GM21526 (cell line): ENCODE results near the gene SNRPA.
A peak's percentile ranks its signal among the peaks of the same experiment; 100 is the strongest.

Experiments used
- ATAC-seq: cut with Tn5 transposase; IDR thresholded peaks from one replicate; pipeline ENCODE4 v1.9.1; 2021; ENCODE audit warnings: moderate library complexity; ENCODE audit not compliant: unreplicated experiment, low FRiP score

SNRPA gene

DNA sequence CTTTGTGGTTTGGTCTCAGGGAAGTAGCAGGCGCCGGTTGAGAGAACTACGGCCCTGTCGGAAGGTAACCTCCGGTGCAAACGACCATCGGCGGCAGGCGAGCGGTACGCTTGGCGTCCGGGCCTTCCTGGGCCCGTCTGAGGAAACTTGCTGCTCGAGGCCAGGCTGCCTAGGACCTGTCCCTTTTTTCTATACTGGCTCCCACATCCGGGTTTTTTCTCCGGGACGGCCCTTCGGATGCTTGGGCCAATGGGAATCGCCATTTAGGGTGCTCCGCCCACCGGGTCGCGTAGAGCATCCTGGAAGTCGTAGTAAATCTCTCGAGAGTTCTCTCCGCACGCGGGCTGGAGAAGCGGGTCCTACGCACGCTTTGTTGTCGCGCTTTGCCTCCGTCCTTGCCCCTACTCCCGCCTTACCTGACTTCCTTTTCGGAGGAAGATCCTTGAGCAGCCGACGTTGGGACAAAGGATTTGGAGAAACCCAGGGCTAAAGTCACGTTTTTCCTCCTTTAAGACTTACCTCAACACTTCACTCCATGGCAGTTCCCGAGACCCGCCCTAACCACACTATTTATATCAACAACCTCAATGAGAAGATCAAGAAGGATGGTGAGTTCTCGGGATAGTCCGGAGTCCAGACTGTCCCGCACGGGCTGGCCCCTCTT, at the start of gene SNRPA:
Gene SNRPA (plus strand): TSS at position 330 of the 664 bp plus-strand sequence. CDS start 206 bp downstream, at position 536.
- peak; percentile 42 for ATAC-seq

DNA sequence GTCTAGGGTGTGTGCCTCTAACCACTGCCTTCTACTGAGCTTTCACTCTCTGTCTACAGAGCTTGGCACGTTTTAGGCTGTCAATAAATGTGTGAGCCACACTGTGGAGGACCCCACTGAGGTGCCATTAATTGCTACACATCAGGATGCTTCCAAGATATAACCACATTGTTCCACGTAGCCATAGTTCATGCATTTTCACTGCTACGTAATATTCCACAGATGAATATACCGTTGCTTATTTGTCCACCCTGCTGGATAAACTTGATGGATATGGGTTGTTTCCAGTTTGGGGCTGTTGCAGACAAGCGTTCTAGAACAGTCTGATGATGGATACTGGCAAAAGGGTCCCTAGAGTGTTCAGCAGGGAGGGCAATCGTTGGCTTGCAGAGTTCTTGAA, 49.2 kb upstream of the SNRPA start:
- no peak for ATAC-seq

DNA sequence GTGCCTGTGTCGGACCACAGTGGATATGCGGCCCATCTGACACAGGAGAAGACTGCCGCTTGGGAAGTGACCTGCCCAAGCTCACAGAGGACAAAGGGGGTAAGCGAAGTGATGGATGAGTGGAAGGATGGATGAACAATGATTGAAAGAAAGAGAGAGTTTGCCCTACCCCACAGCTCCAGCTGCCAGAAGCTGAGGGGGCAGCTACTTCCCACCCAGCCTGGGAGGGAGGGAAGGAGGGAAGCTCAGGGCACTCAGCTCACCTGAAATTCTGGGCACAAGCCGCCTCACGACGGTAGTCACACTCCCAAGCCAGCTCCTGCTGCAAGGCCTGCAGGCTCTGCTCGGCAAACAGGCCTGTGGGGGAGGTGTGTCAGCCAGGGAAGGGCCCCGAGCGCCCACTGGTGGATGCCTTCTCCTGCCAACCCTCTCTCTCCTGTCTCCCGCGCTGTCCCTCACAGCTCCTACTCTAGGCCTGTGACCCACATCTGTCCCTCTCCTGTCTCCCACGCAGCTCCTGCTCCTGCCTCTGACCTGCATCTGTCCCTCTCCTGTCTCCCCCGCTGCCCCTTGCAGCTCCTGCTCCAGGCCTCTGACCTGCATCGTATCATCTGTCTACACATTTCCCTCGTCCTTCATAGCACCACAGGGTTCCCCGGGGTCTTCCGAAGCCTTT, 48.5 kb upstream of the SNRPA start:
- no peak for ATAC-seq

DNA sequence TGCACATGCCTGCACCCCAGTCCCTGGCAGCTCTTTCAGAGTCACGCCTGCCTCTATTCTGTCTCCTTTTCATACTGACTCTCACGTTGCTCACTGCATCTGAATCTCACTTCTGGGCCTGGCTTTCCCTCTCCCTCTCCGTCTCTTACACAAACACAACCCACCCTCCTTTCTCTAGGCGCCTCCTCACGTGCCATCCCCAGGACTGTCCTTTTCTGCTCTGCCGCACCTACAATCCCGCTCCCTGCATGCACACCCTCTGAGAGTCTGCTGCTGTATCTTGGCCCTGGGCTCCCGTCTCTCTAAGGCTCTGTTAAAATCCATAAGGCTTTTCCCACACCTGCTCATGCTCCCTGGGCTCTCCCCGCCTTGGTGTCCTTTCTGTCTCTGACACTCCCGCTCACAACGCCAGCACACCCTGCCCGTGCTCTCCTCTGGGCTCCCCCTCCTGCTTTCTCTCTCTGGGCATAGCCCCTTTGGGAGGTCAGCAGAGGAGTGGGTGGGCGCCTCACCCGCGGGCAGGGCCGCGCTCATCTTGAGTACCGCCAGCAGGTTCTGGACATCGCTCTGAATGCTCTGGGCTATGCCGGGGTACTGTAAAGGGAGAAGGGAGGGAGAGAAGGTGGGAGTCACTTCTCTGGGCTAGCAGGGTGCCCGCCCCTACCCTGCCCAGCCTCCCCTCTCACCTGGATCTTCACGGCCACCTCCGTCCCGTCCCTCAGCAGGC, 47.8 kb upstream of the SNRPA start:
- ATAC-seq: no peak

DNA sequence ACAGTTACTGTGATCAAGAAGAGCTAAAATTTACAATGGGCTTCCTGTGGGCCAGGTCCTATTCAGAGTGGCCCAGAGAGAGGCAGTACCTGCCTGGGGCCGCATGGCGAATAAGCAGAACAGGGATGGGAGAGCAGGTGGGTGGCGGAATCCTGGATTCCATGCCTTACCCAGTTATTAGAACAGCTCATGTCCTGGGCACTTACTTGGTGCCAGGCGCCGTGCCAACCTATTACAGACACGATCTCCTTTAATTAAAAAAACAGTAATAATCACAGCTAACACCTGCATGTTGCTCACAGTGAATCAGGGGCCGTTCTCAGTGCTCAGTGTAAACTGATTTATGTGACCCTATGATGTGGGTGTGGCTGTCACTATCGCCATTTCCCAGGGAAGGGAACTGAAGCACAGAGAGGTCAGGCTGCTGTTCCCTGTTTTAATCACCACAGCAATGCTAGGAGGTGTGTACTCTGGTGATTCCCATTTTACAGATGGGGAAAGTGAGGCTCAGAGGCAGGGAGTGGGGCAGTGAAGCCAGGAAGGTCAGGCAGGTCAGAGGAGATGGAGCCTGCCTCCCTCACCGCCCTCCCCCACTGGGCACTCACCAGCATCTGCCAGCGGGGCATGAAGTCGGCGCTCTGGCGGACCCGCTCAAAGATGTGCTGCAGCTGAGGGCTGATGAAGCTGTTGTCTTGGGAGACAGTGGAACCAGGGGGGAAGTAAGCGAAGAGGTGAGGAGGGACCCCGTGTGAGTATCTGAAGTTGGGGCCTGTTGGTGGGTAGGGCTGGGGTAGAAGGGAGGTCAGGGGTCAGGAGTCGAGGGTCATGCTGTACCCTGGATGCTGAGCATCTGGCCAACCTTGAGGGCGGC, 46.3 kb upstream of the SNRPA start:
- ATAC-seq: no peak

DNA sequence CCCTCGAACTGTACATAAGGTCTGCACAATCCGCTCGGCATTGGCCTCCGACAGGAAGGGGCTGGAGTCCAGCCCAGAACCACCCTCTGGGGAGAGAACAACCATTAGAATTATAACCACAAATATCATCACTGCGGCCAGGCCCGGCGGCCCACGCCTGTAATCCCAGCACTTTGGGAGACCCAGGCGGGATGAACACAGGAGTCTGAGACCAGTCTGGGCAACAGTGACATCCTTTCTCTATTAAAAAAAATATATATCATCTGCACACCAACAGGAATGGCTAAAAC, 45.7 kb upstream of the SNRPA start:
- no peak for ATAC-seq

DNA sequence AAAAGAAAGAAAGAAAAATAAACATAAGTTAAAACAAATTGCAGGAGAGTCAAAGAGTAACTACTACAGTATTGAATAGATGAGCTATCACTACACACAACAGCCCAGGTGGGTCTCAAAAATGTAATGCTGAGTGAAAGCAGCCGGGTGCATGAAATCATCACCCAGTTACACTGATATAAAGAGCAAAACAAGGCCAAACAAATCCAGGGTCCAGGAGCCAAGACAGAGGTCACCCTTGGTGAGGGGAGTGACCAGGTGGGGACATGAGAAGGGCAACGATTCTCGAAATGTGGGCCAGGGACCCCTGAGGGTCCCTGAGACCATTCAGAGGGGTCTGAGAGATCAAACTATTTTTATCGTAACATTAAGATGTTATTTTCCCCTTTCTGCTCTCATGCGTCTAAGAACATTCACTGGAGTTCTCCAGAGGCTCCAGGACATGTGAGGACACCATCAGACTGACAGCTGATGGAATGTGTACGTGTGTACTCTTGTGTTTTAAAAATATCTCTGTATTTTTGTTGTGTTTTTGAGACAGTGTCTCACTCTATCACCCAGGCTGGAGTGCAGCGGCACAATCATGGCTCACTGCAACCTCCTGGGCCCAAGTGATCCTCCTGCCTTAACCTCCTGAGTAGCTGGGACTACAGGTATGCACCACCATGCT, 44.9 kb upstream of the SNRPA start:
- ATAC-seq: no peak

DNA sequence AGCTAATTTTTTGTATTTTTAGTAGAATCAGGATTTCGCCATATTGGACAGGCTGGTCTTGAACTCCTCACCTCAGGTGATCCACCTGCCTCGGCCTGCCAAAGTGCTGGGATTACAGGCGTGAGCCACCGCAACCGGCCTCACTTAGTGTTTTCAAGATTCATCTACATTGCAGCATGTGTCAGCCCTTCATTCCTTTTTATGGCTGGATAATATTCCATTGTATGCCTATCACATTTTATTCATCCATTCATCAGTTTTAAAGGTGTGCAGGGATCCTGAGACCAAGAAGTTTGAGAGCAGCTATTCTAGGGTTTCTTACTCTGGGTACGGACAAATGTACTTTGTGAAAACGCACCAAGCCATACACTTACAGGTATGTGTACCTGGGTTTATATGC, 43.4 kb upstream of the SNRPA start:
- no peak for ATAC-seq

DNA sequence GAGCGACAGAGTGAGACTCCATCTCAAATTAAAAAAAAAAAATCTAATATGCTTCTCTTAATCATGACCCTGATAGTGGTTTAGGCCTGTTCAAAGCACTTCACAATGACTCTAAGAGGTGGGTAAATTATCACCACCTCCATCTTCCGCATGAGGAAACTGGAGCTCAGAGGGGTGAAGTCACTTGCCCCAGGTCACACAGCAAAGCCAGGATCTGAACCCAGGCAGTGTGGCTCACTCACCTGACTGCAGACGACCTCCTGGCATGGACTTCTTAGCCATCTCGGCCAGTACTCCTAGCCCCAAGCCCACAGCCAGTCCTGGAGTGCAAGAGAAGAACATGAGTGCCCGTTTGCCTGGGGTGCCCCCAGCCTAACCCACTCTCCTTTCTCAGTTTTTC, 41.2 kb upstream of the SNRPA start:
- no peak for ATAC-seq

DNA sequence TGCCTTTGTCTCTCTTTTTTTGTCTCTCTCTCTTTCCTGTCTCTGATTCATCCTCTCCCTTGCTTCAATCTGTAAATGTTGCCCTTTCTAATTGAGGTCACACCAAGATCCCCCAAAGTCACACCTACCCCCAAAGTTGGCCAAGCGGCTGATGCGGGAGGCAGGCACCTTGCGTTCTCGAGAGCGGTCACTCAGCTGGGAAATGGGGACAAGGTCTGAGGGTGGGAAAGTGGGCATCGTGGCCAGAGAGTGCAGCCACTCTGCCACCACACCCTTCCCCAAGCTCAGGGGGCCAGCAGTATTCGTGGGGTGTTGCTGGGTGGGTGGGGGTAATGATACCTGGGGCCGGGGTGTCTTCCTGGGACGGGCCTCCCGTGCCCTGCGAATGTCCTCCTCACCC, 37.1 kb upstream of the SNRPA start:
- ATAC-seq: no peak

DNA sequence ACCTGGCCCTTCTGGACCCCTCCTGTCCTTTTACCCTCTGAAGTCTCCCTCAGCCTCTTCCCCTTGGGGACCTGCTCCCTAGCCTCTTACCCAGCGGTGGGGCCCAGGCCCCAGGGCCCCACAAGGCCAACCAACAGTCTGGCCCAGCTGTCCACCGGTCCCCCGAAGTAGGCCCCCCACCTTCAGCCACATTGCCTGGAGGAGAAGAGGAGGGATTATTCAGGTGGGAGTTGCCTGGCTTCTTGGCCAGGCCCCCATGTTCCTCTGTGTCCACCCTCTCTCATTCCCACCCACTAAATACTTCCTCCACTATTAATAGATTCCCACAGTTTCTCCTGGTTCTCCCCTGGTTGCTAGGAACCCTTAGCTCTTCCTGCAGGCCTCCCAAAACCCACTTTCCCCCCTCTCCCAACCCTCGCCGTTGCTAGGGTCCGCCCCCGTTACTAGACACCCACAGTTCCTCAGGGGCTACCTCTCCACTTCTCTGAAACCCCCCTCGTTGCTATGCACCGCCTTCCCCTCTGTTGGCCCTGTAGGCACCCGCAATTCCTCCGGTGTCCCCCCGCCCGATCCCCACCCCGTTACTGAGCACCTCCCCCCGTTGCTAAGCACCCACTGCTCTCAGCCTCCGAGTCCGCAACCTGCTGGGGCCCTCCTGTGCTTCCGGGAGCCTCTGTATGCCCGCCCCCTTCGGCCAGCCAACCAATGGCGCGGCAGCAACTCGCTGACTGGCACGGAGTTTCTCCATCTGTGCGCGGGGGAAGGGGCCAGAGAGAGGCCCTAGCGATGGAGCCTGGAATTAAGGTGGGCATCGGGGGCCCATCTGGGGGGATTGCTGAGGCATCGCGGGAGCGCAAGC, 36.3 kb upstream of the SNRPA start:
- ATAC-seq: peak; percentile 49

DNA sequence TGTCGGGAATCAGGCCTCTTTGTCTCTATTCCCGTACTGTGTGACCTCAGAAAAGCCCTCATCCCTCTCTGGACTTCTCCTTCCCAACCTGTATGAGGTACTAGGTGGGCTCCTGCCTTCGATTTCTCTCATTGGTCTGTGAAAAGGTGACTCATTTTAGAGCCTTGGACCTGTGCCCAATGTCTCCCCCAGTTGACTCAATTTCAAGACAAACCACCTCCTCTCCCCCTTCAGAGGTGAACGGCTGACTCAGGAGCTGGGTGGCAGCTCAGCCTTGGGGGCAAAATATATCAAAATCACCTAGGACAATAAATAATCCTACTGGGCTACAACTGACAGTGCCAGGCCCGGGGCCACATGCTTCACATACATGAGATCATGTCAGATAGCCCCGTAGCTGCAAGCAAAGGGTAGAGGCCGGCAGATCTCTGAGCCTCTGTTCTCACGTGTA, 34.9 kb upstream of the SNRPA start:
- ATAC-seq: no peak

DNA sequence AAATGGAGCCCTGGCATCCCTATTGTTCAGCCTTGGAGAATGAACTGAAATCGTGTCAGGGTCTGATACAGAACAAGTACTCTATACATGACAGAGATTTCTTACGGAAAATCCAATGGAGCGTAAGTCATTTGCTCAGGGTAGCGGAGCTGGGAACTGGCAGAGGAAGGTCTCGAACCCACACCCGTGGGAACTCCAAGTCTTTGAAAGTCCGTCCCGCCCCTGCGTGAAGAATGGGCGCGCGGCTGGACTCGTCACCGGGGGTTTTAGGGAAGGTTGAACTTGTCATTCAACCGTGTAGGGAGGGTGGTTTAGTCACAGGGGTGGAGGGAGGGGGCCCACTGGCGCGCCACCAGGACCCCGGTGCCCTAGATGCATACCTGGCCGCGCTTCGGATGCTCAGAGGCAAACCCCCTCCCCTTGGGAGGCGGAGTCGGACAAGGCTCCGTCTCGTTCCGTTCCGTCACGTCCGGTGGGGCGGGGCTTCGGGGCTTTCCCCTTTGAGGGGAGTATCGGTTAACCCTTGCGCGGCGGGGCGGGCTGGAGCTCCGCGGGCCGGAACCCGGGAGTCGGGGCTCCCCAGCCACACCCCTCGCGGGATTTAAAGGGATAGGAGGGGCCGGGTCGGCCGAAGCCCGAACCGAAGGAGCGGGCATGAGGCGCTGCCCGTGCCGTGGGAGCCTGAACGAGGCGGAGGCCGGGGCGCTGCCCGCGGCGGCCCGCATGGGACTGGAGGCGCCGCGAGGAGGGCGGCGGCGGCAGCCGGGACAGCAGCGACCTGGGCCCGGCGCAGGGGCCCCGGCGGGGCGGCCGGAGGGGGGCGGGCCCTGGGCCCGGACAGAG, 34.3 kb upstream of the SNRPA start, which contains the start of the genes COQ8B and ITPKC:
Gene COQ8B (minus strand): TSS at position 405 of the 843 bp plus-strand sequence. CDS start 2,254 bp downstream, outside the sequence.
Gene ITPKC (plus strand): TSS at position 631 of the 843 bp plus-strand sequence. CDS start 24 bp downstream, at position 655.
- peak; percentile 51 for ATAC-seq

DNA sequence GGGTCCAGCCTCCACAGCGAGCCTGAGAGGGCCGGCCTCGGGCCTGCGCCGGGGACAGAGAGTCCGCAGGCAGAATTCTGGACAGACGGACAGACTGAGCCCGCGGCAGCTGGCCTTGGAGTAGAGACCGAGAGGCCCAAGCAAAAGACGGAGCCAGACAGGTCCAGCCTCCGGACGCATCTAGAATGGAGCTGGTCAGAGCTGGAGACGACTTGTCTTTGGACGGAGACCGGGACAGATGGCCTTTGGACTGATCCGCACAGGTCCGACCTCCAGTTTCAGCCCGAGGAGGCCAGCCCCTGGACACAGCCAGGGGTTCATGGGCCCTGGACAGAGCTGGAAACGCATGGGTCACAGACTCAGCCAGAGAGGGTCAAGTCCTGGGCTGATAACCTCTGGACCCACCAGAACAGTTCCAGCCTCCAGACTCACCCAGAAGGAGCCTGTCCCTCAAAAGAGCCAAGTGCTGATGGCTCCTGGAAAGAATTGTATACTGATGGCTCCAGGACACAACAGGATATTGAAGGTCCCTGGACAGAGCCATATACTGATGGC, 33.6 kb upstream of the SNRPA start:
- peak; percentile 4 for ATAC-seq

DNA sequence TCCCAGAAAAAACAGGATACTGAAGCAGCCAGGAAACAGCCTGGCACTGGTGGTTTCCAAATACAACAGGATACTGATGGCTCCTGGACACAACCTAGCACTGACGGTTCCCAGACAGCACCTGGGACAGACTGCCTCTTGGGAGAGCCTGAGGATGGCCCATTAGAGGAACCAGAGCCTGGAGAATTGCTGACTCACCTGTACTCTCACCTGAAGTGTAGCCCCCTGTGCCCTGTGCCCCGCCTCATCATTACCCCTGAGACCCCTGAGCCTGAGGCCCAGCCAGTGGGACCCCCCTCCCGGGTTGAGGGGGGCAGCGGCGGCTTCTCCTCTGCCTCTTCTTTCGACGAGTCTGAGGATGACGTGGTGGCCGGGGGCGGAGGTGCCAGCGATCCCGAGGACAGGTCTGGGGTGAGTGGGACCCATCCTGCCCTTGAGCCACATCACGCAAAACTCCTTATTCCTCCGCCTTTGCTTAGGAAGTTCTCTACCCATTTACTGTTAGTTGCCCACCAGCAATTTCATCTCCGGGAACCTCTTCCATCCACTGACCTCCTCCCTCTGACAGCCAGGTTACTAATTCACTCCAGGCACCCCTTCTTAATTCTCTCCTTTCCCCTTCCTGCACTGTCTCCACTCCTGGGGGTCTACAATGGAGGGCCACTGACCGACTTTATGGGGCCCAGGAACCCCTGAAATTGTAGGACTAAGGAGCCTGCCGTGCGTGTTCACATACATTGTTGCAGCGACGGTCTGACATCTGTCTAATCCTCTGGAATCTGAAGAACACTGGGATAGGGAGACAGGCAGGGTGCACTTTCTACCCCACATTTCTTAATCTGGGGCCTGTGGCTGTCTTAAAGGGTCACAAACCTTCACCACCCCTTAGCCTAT, 32.9 kb upstream of the SNRPA start:
- ATAC-seq: no peak

DNA sequence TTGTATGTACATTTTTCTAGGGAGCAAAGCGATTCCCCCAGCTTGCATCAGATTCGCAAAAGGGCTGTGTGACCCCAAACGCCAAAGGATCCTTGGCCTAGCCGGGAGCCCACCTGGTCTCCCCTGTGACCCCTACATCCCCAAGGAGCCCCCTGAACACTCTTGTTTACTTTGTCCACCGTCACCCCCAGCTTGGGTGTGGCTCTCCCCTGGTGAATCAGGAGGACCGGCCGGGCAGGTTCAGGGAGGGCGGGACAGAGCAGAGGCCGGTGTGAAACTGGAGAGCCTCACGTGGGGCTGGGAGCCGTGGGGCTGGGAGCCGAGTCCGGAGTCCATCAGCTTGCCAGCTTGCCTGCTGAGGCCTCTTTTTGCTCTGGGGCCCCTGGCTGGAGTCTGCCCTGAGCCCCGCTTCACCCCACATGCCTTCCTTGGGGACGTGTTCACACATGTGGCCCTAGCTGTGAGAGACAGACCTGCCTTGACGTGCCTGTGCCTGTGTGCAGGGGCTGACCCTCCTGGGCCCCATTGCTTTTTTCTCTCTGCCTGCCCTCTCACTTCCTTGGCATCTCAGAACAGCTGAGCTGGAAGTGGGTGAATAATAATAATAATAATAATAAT, 32.1 kb upstream of the SNRPA start:
- ATAC-seq: no peak
